ENCODE data around the gene GSC2. TPM values are rescaled to one million over a fixed set of nuclear protein-coding genes. Genes with fewer than 3 reads are reported as not detected.

The GSC2 gene
- total RNA-seq, 3 donors from 2014 or later (not counting 1 experiment from before 2014, with no cell fraction given) = not detected

DNA sequence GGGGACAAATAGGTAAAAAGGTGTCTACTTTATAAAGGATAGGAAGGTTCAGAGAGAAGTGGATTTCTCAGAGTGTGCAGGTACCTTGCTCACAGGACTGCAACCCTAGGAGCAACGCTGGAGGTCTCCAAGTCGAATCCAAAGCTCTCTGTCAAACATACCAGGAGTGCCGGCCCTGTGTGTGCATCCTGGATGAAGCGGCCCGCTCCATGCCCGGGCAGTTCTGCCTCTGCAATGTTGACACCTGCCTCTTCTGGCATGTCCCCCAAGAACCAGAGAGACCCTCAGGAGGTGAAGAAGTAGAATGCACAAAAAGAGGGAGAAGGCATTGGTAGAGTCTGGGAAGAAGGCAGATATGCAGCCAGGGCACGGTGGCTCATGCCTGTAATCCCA, 22.1 kb downstream of the GSC2 start:
- H3K9me3 Mint-ChIP-seq = no peaks in the 10 kb centered on the region

DNA sequence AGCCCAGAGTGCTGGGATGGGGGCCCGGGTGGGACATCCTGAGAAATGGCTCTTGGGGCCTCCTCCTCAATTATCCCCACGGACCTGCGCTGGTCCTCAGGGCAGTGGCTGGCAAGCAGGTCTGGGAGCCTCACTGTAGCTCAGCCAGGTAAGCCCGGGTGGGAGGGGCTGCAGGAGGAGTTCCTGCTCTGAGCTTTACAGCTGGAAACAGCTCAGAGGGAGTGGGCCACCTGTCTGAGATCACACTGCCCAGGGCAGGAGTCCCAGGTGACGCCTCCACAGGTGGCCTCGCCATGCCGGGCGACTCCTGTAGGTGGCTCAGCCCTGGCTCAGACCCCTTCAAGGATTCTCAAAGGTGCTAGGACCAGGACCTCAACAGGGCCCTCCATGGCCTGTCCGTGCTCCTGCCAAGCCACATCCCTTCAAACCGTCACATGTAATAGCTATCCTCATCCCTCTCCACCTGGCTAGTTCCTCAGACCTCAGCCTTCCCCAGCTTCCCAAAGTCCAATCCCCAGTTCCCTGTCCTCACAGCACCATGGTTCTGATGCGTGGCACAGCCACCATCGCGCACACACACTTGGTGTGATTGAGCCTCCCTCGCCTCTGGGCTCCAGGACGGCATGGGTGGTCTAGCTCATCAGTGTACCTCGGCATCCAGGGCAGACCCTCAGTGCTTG, 22.6 kb downstream of the GSC2 start:
- Histone ChIP-seq H3K4me1 (ENCODE audit: control insufficient read depth, insufficient read depth, low read length) (peaks cover 7% of the 10 kb centered on the region), H3K27me3 (ENCODE audit: control insufficient read depth, insufficient read depth, low read length) (no peaks in the 10 kb centered on the region), H3K9me3 (ENCODE audit: control insufficient read depth, insufficient read depth, low read length) (no peaks in the 10 kb centered on the region), H3K27ac (ENCODE audit: low read length) (no peak overlapping the region), H3K4me3 (ENCODE audit: low read length) (no peak overlapping the region), H3K36me3 (ENCODE audit: control insufficient read depth, insufficient read depth, low read length) (no peaks in the 10 kb centered on the region)
- Mint-ChIP-seq H3K36me3 (no peaks in the 10 kb centered on the region), H3K27me3 (ENCODE audit: low read depth in 2 of 2) (no peaks in the 10 kb centered on the region), H3K4me3 (no peak overlapping the region), H3K9me3 (no peaks in the 10 kb centered on the region), H3K4me1 (peaks cover 6 to 7% of the 10 kb centered on the region in 2 donors), H3K27ac (no peak overlapping the region)
- WGBS (ENCODE audit: insufficient coverage) = 95% methylated on average over 16 of the region's 16 CpGs
- DNase-seq (no peak), ATAC-seq (no peak)
- intact Hi-C loops (cut with micrococcal nuclease) = loop anchor here (10.0 kb wide), 1 partner anchor 307 kb away; the partner anchor contains the start of genes HIRA and MRPL40
- TF ChIP-seq, protein P1, sequence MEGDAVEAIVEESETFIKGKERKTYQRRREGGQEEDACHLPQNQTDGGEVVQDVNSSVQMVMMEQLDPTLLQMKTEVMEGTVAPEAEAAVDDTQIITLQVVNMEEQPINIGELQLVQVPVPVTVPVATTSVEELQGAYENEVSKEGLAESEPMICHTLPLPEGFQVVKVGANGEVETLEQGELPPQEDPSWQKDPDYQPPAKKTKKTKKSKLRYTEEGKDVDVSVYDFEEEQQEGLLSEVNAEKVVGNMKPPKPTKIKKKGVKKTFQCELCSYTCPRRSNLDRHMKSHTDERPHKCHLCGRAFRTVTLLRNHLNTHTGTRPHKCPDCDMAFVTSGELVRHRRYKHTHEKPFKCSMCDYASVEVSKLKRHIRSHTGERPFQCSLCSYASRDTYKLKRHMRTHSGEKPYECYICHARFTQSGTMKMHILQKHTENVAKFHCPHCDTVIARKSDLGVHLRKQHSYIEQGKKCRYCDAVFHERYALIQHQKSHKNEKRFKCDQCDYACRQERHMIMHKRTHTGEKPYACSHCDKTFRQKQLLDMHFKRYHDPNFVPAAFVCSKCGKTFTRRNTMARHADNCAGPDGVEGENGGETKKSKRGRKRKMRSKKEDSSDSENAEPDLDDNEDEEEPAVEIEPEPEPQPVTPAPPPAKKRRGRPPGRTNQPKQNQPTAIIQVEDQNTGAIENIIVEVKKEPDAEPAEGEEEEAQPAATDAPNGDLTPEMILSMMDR (IDR thresholded peaks at IDR 0.05) = no peak

More for the DNA sequence above, 22.1 kb downstream of the GSC2 start:
- 87% methylated on average over 7 of the region's 7 CpGs for WGBS (ENCODE audit: insufficient coverage)
- no peaks in the 10 kb centered on the region for H3K27me3 ChIP-seq (ENCODE audit: control insufficient read depth, insufficient read depth, low read length)
- ATAC-seq = no peak
- intact Hi-C loops (cut with micrococcal nuclease) = loop anchor here (10.0 kb wide), 1 partner anchor 307 kb away; the partner anchor contains the start of genes HIRA and MRPL40
- no peak for DNase-seq
- Mint-ChIP-seq H3K4me1 (peaks cover 2% of the 10 kb centered on the region in 2 donors), H3K27me3 (ENCODE audit: low read depth in 2 of 2) (no peaks in the 10 kb centered on the region), H3K27ac (no peak overlapping the region), H3K36me3 (no peaks in the 10 kb centered on the region), H3K4me3 (no peak overlapping the region)
- no peaks in the 10 kb centered on the region for H3K36me3 ChIP-seq (ENCODE audit: control insufficient read depth, insufficient read depth, low read length)
- no peak overlapping the region for H3K27ac ChIP-seq (ENCODE audit: low read length)
- no peaks in the 10 kb centered on the region for H3K9me3 ChIP-seq (ENCODE audit: control insufficient read depth, insufficient read depth, low read length)
- H3K4me3 ChIP-seq (ENCODE audit: low read length) = no peak overlapping the region
- peaks cover 2% of the 10 kb centered on the region for H3K4me1 ChIP-seq (ENCODE audit: control insufficient read depth, insufficient read depth, low read length)
- TF ChIP-seq, protein P1 (IDR thresholded peaks at IDR 0.05) = no peak

DNA sequence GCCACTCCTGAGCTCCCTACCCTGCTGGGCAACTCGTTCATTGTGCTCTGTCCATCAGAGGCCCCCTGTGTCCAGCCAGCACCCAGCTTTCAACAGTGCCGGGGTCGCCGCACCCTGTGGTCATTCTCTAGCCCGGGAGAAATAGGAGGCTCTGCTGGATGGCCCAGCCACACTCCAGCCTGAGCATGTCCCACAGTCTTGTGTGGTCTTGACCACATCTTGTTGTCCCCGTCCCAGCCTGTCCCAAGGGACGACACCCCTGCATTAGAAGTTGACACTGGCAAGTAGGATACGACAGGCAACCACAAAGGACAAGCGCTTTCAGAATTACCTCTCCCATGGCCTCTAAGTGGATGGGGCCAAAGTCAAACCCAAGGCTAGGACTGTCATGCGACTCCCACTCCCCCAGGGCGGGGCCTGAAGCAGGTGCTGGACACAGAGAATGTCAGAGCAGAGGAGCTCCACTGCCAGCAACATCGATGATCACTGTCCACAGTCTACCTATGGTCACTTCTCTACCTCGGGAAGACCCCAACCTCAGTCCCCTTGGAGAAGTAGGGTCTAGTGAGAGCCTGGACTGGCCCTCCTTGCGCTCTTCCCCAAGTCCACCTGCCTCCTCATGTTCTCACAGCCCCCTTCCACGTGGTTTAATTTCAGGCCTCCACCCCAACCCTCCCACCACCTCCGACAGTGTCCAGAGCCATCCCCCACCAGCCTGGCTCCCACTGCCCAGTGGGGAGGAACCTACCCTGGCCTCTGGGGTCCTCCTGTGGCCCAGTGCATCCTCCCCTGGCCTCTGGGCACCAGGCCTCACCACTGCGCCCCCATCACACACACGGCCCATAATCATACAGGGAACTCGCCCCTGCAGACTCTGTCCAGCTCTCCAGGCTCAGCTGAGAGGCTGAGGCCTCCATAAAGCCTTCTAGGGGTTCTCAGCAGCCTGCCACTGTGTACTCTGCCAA, 23.5 kb downstream of the GSC2 start:
- no peak for ATAC-seq
- Mint-ChIP-seq H3K9me3 (no peaks in the 10 kb centered on the region), H3K4me1 (peaks cover 6 to 10% of the 10 kb centered on the region in 2 donors), H3K27ac (no peak overlapping the region), H3K4me3 (no peak overlapping the region), H3K27me3 (ENCODE audit: low read depth in 2 of 2) (no peaks in the 10 kb centered on the region), H3K36me3 (no peaks in the 10 kb centered on the region)
- WGBS (ENCODE audit: insufficient coverage) = 90% methylated on average over 19 of the region's 19 CpGs
- no peaks in the 10 kb centered on the region for H3K36me3 ChIP-seq (ENCODE audit: control insufficient read depth, insufficient read depth, low read length)
- H3K4me1 ChIP-seq (ENCODE audit: control insufficient read depth, insufficient read depth, low read length) = peaks cover 7% of the 10 kb centered on the region
- TF ChIP-seq, protein P1 (IDR thresholded peaks at IDR 0.05) = no peak
- H3K27me3 ChIP-seq (ENCODE audit: control insufficient read depth, insufficient read depth, low read length) = no peaks in the 10 kb centered on the region
- no peak overlapping the region for H3K4me3 ChIP-seq (ENCODE audit: low read length)
- no peaks in the 10 kb centered on the region for H3K9me3 ChIP-seq (ENCODE audit: control insufficient read depth, insufficient read depth, low read length)
- DNase-seq = no peak
- intact Hi-C loops (cut with micrococcal nuclease) = loop anchor here (10.0 kb wide), 1 partner anchor 308 kb away; the partner anchor contains the start of genes HIRA and MRPL40
- H3K27ac ChIP-seq (ENCODE audit: low read length) = no peak overlapping the region

Measured in natural killer cell (primary cell).